Muscle layer of colon (tissue), 2 donors: ENCODE measurements around the gene LEKR1.

Experiments
- H3K27ac ChIP-seq: one replicate; pipeline ENCODE4 v1.7.0; 2013; ENCODE audit warnings: low read depth, mild to moderate bottlenecking, low read length, moderate library complexity
- H3K27me3 ChIP-seq, 2 donors: one replicate each; pipeline ENCODE4 v1.7.0; 2013; ENCODE audit warnings: low read length in 2 of 2, mild to moderate bottlenecking in 2 of 2; ENCODE audit not compliant: insufficient read depth in 2 of 2, control insufficient read depth in 1 of 2
- H3K36me3 ChIP-seq: one replicate; pipeline ENCODE4 v1.7.0; 2013; ENCODE audit warnings: mild to moderate bottlenecking, low read length; ENCODE audit not compliant: insufficient read depth
- H3K4me1 ChIP-seq: one replicate; pipeline ENCODE4 v1.7.0; 2013; ENCODE audit warnings: mild to moderate bottlenecking, low read length; ENCODE audit not compliant: insufficient read depth
- H3K4me3 ChIP-seq, 2 donors: one replicate each; pipeline ENCODE4 v1.7.0; 2013; ENCODE audit warnings: low read length in 2 of 2, low read depth in 1 of 2, mild to moderate bottlenecking in 1 of 2, moderate library complexity in 1 of 2
- H3K9ac ChIP-seq: one replicate; pipeline ENCODE4 v1.7.0; 2013; ENCODE audit warnings: low read length
- H3K9me3 ChIP-seq: one replicate; pipeline ENCODE4 v1.7.0; 2013; ENCODE audit warnings: mild to moderate bottlenecking, low read length
- donor health status: abdominal sarcoma.
- donor health status: Adenocarcinoma of cecum.

LEKR1 gene

DNA sequence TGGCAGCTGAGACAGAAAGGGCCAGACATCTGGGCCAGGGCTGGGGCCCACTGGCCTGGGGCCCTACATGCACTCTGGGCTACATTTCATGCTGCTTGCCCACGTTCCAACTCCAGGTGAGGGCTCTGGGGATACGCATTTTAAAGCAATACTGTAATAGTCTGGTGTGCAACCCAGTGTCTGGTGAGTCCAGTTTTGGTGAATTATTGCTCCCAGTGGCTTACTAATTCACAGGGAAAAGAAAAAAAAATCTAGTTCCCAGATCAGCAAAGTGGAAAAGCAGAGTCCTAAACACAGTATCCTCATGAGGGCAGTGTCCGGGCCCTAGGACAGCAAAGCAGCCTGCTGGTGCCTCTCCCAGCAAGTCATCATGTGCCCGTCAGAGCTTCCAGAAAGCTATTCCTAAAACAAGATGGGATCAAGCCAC is 251.4 kb downstream of the LEKR1 start:
- H3K4me3 ChIP-seq = no peak overlapping the region
- H3K9ac ChIP-seq = no peak overlapping the region
- no peaks in the 10 kb centered on the region for H3K9me3 ChIP-seq
- H3K36me3 ChIP-seq = no peaks in the 10 kb centered on the region
- H3K27ac ChIP-seq = peak overlapping the region; percentile 63
- peaks cover 5% of the 10 kb centered on the region for H3K4me1 ChIP-seq
- no peaks in the 10 kb centered on the region for H3K27me3 ChIP-seq

DNA sequence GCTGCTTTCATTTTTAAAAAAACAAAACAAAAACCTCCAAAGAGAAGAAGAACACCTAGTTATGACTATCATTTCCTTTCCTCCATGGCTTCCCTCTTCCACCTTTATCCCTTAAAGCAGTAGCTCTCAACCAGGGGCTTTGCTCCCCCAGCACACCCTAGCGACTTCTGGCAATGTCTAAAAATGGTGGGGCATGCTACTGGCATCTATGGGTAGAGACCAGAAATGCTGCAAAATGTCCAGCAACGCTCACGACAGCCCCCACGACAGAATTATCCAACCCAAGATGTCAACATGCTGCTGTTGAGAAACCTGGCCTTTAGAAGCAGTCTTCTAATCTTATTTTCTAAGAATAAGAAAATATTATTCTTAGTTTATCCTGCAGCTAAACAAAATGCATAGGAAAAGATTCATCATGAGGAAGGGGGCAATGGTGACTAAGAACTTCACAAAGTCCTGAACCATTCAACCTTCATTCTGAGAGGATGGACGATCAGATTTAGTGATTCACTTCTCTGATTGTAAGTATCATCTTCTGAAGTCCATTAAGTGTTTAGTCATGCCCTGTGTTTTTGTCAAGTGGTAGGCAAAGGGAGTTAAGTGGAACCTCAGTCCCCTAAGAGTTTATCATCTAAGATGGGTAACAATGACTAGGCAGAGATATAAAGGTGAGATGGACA is 252.1 kb downstream of the LEKR1 start:
- Histone ChIP-seq H3K36me3 (no peaks in the 10 kb centered on the region), H3K27me3 (no peaks in the 10 kb centered on the region), H3K4me1 (peaks cover 5% of the 10 kb centered on the region), H3K9me3 (no peaks in the 10 kb centered on the region), H3K9ac (no peak overlapping the region), H3K4me3 (no peak overlapping the region), H3K27ac (no peak overlapping the region)

DNA sequence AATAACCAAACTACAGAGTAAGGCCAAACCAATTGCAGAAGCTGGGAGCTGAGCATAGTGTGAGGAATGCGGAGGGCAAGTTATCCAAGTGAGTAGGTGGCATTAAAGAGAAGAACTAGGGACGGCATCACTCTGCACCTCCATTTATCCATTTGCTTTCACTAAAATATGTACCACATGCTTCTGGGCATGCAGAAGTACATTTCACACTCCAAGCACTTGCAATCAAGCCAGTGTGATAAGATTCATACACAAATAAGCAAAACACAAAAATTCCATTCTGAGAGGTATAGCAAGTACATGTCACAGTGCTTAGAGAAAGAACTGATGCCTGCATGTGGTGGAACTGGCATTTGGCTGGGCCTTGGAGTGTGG is 252.6 kb downstream of the LEKR1 start:
- H3K27ac ChIP-seq = no peak overlapping the region
- no peaks in the 10 kb centered on the region for H3K9me3 ChIP-seq
- H3K4me1 ChIP-seq = peaks cover 5% of the 10 kb centered on the region
- H3K4me3 ChIP-seq = no peak overlapping the region
- H3K27me3 ChIP-seq = no peaks in the 10 kb centered on the region
- H3K36me3 ChIP-seq = no peaks in the 10 kb centered on the region
- H3K9ac ChIP-seq = no peak overlapping the region

DNA sequence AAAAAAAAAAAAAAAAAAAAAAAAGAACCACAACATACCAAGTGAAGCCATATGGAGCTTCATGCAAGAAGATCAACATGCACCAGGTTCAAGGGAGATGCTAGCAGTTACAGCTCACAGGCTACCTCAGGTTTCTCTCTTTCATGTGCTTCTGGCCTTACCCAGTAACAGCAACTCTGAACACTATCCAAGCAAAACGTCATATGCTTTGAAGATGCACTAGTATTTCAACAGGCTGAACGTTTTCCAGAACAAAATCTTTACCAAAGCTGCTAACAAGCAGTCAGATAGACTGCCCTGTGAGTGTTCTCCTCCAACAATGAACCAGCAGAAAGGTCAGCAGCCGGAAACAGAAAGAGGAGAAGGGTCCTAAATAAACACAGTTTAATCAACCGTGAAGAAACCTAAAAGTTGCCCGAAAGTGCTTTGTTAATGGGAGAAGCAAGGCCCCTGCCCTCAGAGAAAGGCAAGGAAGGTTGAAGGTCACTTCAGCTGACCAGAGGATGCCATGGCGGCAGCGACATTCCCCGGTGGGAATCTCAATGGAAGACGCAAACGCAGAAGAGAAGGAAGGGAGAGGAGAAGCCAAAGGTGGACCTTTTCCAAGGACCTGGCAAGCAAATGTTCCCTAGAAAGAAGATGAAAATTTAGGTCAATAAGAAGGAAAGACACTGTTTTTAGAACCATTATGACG is 253.7 kb downstream of the LEKR1 start:
- H3K27me3 ChIP-seq = no peaks in the 10 kb centered on the region
- no peak overlapping the region for H3K4me3 ChIP-seq
- peaks cover 5% of the 10 kb centered on the region for H3K4me1 ChIP-seq
- H3K27ac ChIP-seq = peak overlapping the region; percentile 12
- no peaks in the 10 kb centered on the region for H3K36me3 ChIP-seq
- no peaks in the 10 kb centered on the region for H3K9me3 ChIP-seq
- no peak overlapping the region for H3K9ac ChIP-seq

DNA sequence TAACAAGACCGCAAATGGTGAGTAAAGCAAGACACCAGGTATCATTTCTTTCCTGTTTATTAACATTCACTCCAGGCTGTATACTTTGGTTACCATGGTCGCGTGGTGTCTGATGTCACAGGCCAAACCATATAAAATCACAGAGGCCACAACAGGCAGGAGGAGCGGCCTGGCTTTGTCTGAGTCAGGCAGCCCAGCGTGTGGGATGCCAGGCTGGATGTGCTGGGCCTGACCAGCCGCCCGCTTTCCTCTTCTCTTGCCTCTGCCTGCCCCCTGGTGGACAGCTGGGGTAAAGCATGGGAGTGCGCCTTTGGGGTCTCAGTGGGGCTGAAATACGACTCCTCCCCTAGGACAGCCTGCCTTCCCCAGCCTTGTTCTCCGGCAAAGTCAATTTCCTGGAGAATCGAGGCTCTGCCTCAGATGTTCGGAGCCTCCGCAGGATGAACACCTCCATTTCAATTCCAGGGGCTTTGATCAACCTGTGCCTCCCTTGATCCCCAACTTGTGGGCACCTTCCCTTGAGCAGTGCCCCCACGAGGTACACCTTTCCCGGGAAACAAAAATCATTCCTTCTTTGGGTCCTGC is 255.6 kb downstream of the LEKR1 start:
- Histone ChIP-seq H3K9me3 (no peaks in the 10 kb centered on the region), H3K4me3 (peak overlapping the region; percentile 13 to 22), H3K4me1 (peaks cover 20% of the 10 kb centered on the region), H3K9ac (peak overlapping the region; percentile 22), H3K27ac (no peak overlapping the region), H3K27me3 (no peaks in the 10 kb centered on the region), H3K36me3 (no peaks in the 10 kb centered on the region)

DNA sequence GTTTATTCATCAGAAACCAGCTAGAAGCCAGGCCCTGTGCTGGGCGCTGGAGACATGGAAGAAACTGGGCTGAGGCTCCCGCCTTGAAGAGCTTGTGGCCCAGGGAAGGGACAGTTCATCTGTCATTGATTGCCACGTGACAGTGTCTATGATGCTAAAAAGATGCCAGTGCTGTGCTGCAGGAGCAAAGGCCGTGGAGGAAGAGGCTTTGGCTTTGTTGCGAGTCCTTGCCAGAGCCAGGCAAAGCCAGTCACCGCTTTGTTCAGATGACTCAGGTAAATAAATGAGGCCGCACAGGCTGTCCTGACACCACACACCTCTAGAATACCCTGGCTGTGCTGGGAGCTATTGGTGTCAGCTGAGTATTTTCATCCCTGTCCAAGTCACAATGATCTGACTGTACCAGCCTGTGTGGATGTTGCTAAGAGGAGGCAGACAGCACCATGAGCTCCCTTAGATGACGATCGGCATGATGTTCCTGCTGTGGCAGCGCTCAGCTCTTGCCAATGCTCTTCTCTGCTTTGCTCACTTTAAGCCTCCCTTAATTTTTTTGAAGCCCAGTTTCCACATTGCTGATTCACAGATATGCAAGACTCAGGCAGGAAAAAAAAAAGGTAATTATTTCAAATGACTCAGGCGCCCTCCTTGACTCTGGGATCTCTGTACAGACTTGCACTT is 256.3 kb downstream of the LEKR1 start:
- Histone ChIP-seq H3K9me3 (no peaks in the 10 kb centered on the region), H3K27ac (no peak overlapping the region), H3K4me1 (peaks cover 28% of the 10 kb centered on the region), H3K4me3 (no peak overlapping the region), H3K36me3 (no peaks in the 10 kb centered on the region), H3K9ac (no peak overlapping the region), H3K27me3 (no peaks in the 10 kb centered on the region)

DNA sequence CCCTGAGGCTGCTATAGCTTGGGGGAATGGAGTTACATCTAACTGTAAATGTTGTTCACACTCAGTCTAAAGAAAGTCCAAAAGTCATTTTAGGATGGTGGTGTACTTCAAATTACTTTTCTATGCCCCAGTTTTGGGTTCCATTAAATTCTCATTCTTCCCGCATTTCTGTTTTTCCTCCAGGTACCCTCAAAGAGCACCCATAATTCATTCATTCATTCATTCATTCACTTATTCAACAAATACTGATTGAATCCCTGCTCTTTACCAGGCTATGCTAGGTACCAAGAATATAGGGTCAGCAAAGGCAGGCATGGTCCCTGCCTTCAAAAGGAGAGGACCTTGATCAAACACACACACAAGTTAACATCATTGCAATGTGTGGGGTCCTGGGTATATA is 257.7 kb downstream of the LEKR1 start:
- no peaks in the 10 kb centered on the region for H3K9me3 ChIP-seq
- no peak overlapping the region for H3K4me3 ChIP-seq
- no peaks in the 10 kb centered on the region for H3K27me3 ChIP-seq
- H3K36me3 ChIP-seq = no peaks in the 10 kb centered on the region
- peaks cover 36% of the 10 kb centered on the region for H3K4me1 ChIP-seq
- H3K9ac ChIP-seq = no peak overlapping the region
- H3K27ac ChIP-seq = no peak overlapping the region

DNA sequence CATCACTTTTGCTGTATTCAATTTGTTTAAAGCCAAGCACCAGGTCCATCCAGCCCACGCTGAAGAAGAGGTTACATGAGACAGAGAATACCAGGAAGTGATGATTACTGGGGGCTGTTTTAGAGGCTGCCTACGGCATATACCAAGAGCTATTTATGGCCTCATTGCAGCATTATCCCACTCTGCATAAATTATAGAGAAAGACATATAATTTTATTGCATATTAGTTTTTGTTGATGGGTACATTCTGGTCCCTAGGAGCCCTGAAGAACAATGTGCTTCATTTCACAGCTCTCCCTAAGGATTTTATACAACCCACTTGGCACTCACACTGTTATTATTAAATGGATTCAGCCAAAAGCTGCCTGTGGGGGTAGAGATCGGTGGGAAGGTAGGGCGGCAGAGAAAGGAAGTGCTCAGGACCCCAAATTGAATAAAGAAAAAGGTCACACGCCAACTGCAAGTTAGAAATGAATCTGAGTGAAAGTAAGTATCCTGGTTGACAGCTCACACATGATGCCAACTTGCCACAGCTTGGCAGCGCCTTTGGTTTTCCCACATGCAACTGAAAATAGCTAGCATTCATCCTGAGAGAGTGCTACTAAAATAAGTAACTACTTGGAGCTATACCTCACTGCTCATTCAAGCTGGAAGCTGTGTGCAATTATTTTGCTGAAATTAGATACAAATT is 260.1 kb downstream of the LEKR1 start:
- Histone ChIP-seq H3K27ac (peak overlapping the region; percentile 93), H3K27me3 (no peaks in the 10 kb centered on the region), H3K9me3 (no peaks in the 10 kb centered on the region), H3K9ac (peak overlapping the region; percentile 78), H3K4me1 (peaks cover 54% of the 10 kb centered on the region), H3K36me3 (no peaks in the 10 kb centered on the region), H3K4me3 (no peak overlapping the region)

DNA sequence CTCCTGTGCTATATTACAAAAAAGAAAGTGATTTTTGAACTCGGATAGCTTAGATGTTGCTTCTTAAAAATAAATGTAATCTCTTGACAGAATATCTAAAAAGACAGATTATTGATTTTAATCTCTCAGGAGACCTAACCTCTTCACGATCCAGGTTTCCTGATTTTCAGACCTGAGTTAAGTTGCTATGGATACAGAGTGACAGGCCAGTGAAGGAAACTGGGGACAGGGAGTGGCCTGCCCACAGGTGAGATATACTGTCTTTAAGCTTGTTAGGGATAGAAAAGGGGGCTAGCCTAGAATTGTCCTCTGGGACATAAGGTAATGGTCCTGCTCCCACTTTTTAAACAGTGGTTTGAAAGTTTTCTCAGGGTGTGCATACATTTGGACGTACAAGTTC is 260.6 kb downstream of the LEKR1 start:
- Histone ChIP-seq H3K4me3 (no peak overlapping the region), H3K9me3 (no peaks in the 10 kb centered on the region), H3K36me3 (no peaks in the 10 kb centered on the region), H3K4me1 (peaks cover 55% of the 10 kb centered on the region), H3K27me3 (no peaks in the 10 kb centered on the region), H3K9ac (peak overlapping the region; percentile 78), H3K27ac (peak overlapping the region; percentile 93)

DNA sequence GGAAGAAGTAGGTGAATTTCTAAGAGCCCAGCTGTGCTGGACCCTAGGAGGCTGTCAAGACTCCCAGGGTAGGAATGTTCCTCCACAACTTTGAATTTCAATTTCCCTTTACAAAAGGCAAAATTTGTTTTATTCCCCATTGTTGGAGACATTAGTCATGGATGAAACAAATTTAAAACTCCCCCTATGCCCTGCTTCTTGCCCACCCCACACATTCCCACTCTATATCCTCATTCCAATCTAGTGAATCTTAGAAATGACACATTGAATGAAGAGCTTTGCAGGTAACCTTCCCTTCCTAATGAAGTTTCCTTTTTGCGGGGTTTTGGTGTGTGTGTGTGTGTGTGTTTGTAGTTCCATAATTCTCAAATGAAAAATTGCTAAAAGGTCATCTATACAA is 261.2 kb downstream of the LEKR1 start:
- Histone ChIP-seq H3K27me3 (no peaks in the 10 kb centered on the region), H3K9ac (peak overlapping the region; percentile 78), H3K27ac (peak overlapping the region; percentile 93), H3K4me1 (peaks cover 56% of the 10 kb centered on the region), H3K36me3 (no peaks in the 10 kb centered on the region), H3K9me3 (no peaks in the 10 kb centered on the region), H3K4me3 (no peak overlapping the region)
